ENCODE data around the gene DLGAP1. TPM values are rescaled to one million over a fixed set of nuclear protein-coding genes. Genes with fewer than 3 reads are reported as not detected.

The DLGAP1 gene
- total and polyA plus RNA-seq, 3 donors from 2014 or later = 18.6 to 93.8 (median 69.1) TPM

DNA sequence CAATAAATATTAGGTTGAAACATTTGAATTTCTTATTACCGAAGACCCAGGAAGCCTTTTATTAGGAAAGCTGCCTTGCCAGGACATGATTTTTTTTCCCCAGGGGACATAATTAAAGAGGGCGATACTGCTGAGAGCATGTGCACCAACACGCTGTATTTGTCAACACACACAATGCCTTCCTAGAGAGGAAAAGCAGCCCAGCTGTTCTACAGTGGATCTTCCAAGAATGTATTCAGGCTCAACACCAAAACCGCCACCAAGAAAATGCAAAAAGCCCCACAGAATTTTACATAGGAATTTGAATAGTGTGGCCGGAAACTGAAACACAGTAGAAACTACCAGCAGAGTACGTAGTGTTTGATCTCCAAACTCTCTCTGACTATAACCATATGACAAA is 320.4 kb downstream of the DLGAP1 start:
- intact Hi-C loops (cut with DNase I; ENCODE audit: low total_unique reads) = no loop called here
- no peaks in the 10 kb centered on the region for H3K27me3 ChIP-seq
- H3K4me1 ChIP-seq = no peaks in the 10 kb centered on the region
- no peak for DNase-seq
- 65 to 76% methylated on average over 6 of the region's 6 CpGs for WGBS, 2 donors
- TF ChIP-seq POLR2A (IDR thresholded peaks at IDR 0.05) (no peak), CTCF (IDR thresholded peaks at IDR 0.05) (no peak)
- no peak overlapping the region for H3K27ac ChIP-seq
- H3K36me3 ChIP-seq (ENCODE audit: low read depth, missing control alignments) = no peaks in the 10 kb centered on the region
- H3K4me3 ChIP-seq = no peak overlapping the region
- H3K9me3 ChIP-seq = no peaks in the 10 kb centered on the region

- 57 to 63% methylated on average over 12 of the region's 12 CpGs for WGBS, 2 donors
- TF ChIP-seq POLR2A (IDR thresholded peaks at IDR 0.05) (no peak), CTCF (IDR thresholded peaks at IDR 0.05) (peak; percentile 19 to 40 (median 23))
- Histone ChIP-seq H3K27ac (peak overlapping the region in 1 of 2 donors; percentile 24), H3K36me3 (ENCODE audit: low read depth, missing control alignments) (no peaks in the 10 kb centered on the region), H3K4me1 (no peaks in the 10 kb centered on the region), H3K9me3 (no peaks in the 10 kb centered on the region), H3K4me3 (no peak overlapping the region), H3K27me3 (no peaks in the 10 kb centered on the region)
- DNase-seq = peak; percentile 28
- intact Hi-C loops (cut with DNase I; ENCODE audit: low total_unique reads) = no loop called here
Observed at GRCh38 chr18:4130734-4131719, 324.1 kb downstream of the DLGAP1 start.

DNA sequence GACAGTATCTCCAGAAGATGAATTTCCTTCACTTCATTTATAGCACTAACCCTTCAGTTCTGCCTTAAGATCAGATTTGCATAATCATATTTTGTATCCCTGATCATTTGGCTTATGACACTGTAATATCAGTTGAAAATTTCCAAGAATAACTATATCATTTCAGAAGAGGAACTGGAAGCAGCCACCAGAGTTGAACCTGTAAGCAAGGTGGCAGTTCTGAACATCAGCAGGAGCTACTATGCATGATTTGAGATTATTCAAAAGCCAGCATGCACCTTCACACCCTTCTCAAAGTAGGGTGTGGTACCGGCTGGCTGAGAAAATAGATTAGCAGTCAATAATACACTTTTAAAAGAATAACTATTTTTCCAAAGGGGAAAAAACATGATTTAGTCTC is 328.2 kb downstream of the DLGAP1 start:
- intact Hi-C loops (cut with DNase I; ENCODE audit: low total_unique reads) = no loop called here
- H3K36me3 ChIP-seq (ENCODE audit: low read depth, missing control alignments) = no peaks in the 10 kb centered on the region
- H3K4me3 ChIP-seq = no peak overlapping the region
- no peak overlapping the region for H3K27ac ChIP-seq
- DNase-seq = no peak
- H3K9me3 ChIP-seq = no peaks in the 10 kb centered on the region
- no peaks in the 10 kb centered on the region for H3K27me3 ChIP-seq
- TF ChIP-seq POLR2A (IDR thresholded peaks at IDR 0.05) (no peak), CTCF (IDR thresholded peaks at IDR 0.05) (no peak)
- 90 to 91% methylated on average over 1 of the region's 1 CpG for WGBS, 2 donors
- no peaks in the 10 kb centered on the region for H3K4me1 ChIP-seq

- DNase-seq = no peak
- 54 to 57% methylated on average over 6 of the region's 6 CpGs for WGBS, 2 donors
- H3K4me3 ChIP-seq = no peak overlapping the region
- TF ChIP-seq CTCF (IDR thresholded peaks at IDR 0.05) = no peak
- TF ChIP-seq POLR2A (IDR thresholded peaks at IDR 0.05) = no peak
- no peaks in the 10 kb centered on the region for H3K4me1 ChIP-seq
- no peaks in the 10 kb centered on the region for H3K9me3 ChIP-seq
- H3K36me3 ChIP-seq (ENCODE audit: low read depth, missing control alignments) = no peaks in the 10 kb centered on the region
- no peaks in the 10 kb centered on the region for H3K27me3 ChIP-seq
- intact Hi-C loops (cut with DNase I; ENCODE audit: low total_unique reads) = no loop called here
- no peak overlapping the region for H3K27ac ChIP-seq
Observed at GRCh38 chr18:4125627-4126230, 329.4 kb downstream of the DLGAP1 start.

All from testis (tissue), 3 donors.